Thyroid gland (tissue), 4 donors: Measurements from ENCODE around the gene FFAR4.

Experiments used
- POLR2A ChIP-seq, 2 donors: fragments of 450-650 bp; IDR thresholded peaks; one replicate each; pipeline ENCODE4 v1.6.1; 2017; ENCODE audit warnings: antibody characterized with exemption in 2 of 2, mild to moderate bottlenecking in 2 of 2, moderate library complexity in 1 of 2
- TF ChIP-seq, protein P1 (sequence below), 6 experiments: fragments of 200-600 bp in 3 of 6; fragments of 450-650 bp in 3 of 6; sonication (generic) in 3 of 6; IDR thresholded peaks; one replicate each; pipeline ENCODE4 v1.5.1; 2016 to 2019; ENCODE audit warnings: antibody characterized with exemption in 6 of 6, mild to moderate bottlenecking in 2 of 6, inconsistent platforms in 1 of 6, moderate library complexity in 1 of 6

- TF ChIP-seq, protein P1, sequence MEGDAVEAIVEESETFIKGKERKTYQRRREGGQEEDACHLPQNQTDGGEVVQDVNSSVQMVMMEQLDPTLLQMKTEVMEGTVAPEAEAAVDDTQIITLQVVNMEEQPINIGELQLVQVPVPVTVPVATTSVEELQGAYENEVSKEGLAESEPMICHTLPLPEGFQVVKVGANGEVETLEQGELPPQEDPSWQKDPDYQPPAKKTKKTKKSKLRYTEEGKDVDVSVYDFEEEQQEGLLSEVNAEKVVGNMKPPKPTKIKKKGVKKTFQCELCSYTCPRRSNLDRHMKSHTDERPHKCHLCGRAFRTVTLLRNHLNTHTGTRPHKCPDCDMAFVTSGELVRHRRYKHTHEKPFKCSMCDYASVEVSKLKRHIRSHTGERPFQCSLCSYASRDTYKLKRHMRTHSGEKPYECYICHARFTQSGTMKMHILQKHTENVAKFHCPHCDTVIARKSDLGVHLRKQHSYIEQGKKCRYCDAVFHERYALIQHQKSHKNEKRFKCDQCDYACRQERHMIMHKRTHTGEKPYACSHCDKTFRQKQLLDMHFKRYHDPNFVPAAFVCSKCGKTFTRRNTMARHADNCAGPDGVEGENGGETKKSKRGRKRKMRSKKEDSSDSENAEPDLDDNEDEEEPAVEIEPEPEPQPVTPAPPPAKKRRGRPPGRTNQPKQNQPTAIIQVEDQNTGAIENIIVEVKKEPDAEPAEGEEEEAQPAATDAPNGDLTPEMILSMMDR (IDR thresholded peaks at IDR 0.05), result no peak
- no peak for TF ChIP-seq POLR2A (IDR thresholded peaks at IDR 0.05)
Measured at GRCh38 chr10:93560541-93560940, 5.9 kb upstream of the FFAR4 start.
